ENCODE data around the gene PDPK1. TPM values are rescaled to one million over a fixed set of nuclear protein-coding genes. Genes with fewer than 3 reads are reported as not detected.

Gene PDPK1
- total RNA-seq, 1 donor from 2014 or later: 12.8 TPM

GRCh38 chr16:2507052-2507659 is 30.7 kb upstream of the PDPK1 start:
- no peak for DNase-seq (ENCODE audit: low read depth in 2 of 2)

DNA sequence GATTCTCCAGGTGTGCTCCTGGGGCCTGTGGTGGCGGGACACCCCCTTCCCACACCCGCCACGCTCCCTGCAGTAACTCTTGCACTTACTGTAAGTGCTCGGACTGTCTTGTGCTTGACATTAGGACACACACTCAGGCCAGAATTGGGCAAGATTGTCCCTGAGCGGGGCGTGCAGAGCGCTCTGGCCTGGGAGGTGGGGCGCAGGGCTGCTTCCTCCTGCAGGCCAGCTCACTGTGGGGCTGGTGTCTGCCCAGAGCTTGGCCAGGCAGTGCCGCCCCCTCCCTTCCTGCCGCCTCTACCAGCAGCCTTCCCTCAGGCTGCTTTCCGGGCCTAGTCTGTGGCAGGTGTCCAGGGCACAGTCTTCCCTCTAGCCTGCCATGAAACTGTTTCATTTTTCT is 30.2 kb upstream of the PDPK1 start:
- no peak for DNase-seq (ENCODE audit: low read depth in 2 of 2)

- DNase-seq (ENCODE audit: low read depth in 2 of 2): no peak
Observed at GRCh38 chr16:2508722-2509400, 29.0 kb upstream of the PDPK1 start.

GRCh38 chr16:2511128-2511800 is 26.6 kb upstream of the PDPK1 start:
- peak; percentile 33 to 71 for DNase-seq (ENCODE audit: low read depth in 2 of 2)

- no peak for DNase-seq (ENCODE audit: low read depth in 2 of 2)
Observed at GRCh38 chr16:2511996-2512734, 25.7 kb upstream of the PDPK1 start.

DNA sequence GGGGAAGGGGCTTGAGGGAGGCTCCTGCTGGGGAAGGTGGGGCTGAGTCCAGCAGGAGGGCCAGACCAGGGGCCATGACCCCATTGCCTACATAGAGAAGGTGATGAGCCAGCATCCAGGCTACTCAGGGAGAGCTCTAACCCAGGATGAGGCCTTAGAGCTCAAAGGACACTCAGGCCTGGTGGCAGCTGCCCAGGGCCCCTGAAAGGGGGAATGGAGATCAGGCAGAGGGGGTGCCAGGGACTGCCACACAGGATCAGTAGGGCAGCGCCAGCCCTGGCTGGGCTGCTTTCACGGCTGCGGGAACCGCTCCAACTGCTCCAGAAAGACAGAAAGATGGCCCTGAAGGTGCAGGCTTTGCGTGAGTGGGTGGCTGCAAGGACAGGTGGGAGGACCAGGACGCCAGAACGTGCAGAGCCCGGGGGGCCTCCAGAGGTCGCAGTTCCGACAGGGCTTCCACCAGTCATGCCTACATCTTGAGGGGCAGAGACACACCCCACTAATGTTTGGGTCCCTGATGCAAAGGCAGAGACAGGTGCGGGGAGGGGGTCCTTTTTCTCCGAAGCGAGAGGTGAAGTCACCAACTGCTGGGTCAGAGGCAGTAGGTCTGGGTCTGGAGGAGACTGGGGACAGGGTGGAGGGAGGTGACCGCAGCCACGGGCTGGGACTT is 25.0 kb upstream of the PDPK1 start:
- DNase-seq (ENCODE audit: low read depth in 2 of 2): no peak

GRCh38 chr16:2513405-2514332 is 24.2 kb upstream of the PDPK1 start, which contains the start of gene ATP6V0C:
Gene ATP6V0C, plus strand, starts transcription at chr16:2513952. Its CDS starts 152 bp downstream, at chr16:2514104.
- DNase-seq (ENCODE audit: low read depth in 2 of 2): peak; percentile 72 to 87

DNA sequence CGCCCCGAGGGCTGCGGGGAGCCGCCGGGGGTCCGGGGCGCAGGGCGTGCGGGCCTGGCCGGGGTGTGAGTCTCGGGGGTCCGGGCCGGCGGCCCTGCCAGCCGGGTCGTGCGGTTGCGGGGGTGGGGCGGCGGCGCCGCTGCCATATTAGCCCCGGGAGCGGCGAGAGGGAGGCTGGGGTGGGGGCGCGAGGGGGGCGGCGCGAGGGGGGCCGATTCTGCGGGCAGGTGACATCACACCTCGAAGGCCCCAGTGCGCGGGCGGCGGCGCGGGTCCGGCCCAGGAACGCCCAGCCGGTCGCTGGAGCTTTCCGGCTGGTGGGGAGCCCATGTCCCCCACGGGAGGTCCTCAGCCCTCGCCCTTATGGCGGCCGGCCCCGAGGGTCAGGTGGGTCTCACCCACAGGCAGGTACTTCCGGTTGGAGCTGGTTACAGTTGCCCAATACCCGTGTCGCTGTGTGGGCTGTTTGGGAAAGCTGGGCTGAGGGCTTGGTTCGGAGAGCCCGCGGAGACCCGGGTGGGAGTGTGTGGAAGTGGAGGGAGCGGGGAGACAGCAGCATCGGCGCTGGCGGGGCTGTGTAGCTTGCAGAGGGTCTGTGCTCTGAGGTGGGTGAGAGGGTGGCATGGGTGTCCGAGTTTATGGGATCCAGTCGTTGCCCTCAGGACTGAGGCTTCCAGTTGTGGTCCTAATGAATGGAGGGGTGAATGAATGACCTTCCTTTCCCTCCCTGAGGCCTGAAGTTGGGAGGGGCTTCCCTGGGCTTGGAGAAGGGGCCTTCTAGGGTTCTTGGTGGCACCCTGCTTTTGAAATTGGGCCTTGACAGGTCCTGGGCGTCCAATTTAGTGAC is 23.3 kb upstream of the PDPK1 start:
- no peak for DNase-seq (ENCODE audit: low read depth in 2 of 2)

DNA sequence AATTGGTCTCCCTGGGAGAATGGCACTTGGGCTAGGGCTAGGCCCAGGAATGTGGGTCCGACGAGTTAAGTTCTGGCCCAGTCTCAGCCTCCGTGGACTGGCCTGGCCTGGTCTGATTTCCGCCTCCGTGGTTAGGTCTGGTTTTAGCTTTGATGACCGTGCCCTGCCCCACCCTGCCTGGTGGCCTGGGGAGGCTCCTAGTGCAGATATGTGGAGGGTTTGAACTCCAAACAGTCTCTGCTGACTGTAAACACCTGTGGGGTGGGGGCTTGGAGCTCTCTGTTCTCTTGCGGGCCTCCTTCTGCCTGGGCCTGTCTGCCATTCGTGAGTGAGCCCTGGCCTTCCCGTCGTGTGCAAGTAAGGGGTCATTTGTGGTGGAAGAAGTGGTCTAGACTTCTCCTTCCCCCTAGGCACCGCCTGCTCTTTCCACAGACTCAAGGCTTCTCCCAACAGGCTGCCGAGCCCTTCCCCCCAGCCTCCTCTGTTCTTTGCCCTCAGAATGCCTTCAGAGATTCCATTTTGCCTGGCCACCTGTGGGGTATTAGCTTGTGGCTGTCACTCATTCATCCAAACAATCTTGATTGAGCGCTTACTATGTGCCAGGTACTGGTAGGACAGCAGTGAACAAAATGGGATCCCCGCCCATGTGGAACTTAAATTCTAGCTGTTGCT is 22.5 kb upstream of the PDPK1 start:
- no peak for DNase-seq (ENCODE audit: low read depth in 2 of 2)

GRCh38 chr16:2516391-2517240 is 21.2 kb upstream of the PDPK1 start:
- DNase-seq (ENCODE audit: low read depth in 2 of 2): peak in 1 of 2 donors; percentile 37

- DNase-seq (ENCODE audit: low read depth in 2 of 2): no peak
Observed at GRCh38 chr16:2517954-2518605, 19.7 kb upstream of the PDPK1 start.

- DNase-seq (ENCODE audit: low read depth in 2 of 2): no peak
Observed at GRCh38 chr16:2518823-2519710, 18.8 kb upstream of the PDPK1 start.

- no peak for DNase-seq (ENCODE audit: low read depth in 2 of 2)
Observed at GRCh38 chr16:2519711-2520080, 18.1 kb upstream of the PDPK1 start.

GRCh38 chr16:2520097-2520783 is 17.6 kb upstream of the PDPK1 start, which contains the start of gene AMDHD2:
Gene AMDHD2, plus strand, starts transcription at chr16:2520371. Its CDS starts 88 bp downstream, at chr16:2520459.
- peak; percentile 79 to 94 for DNase-seq (ENCODE audit: low read depth in 2 of 2)

DNA sequence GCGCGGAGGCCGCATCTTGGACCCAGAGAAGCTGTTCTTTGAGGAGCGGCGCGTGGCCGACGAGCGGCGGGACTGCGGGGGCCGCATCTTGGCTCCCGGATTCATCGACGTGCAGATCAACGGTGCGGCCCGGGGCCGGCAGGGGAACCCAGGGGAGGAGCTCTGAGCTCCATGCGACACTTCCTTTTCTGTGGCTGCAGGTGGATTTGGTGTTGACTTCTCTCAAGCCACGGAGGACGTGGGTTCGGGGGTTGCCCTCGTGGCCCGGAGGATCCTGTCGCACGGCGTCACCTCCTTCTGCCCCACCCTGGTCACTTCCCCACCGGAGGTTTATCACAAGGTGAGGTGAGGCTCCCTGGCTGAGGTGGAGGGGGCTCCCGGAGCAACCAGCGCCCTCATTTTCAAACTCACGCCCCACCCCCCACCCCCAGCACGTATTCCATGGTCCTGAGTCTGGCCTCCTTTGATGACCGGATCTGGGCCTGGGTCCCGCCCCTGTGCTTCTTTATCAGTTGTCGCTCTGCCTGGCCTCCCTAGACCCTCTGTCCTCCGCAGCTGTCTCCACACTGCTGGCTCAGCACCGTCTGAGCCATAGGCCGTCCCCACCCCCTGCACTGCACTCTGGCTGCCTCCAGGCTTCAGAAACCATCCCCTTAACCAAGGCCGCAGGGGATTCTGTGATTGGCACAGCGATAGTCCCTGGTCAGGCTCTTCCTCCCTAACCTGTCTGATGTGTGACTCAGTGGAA is 16.9 kb upstream of the PDPK1 start:
- peak in 1 of 2 donors; percentile 43 for DNase-seq (ENCODE audit: low read depth in 2 of 2)
